H54 (cell line): ENCODE results near the gene NRF1.

Experiments
- DNase-seq: peaks from one replicate; pipeline ENCODE4 v3.0.0; 2011; ENCODE audit warnings: low spot score, mixed read lengths; ENCODE audit not compliant: insufficient read length
- FAIRE-seq: peaks from 3 replicates; lab custom pipeline; 2011; peaks lifted over from hg19 to GRCh38; lab: Jason Lieb, UNC
- POLR2A ChIP-seq: IDR thresholded peaks from 2 replicates; pipeline ENCODE4 v1.6.1; 2011; ENCODE audit warnings: low read depth, mild to moderate bottlenecking, low read length

NRF1 gene

GRCh38 chr7:129764247-129765084 lies 152.9 kb downstream of the NRF1 start:
- TF ChIP-seq POLR2A = no peak
- FAIRE-seq = no peak
- DNase-seq = no peak

DNA sequence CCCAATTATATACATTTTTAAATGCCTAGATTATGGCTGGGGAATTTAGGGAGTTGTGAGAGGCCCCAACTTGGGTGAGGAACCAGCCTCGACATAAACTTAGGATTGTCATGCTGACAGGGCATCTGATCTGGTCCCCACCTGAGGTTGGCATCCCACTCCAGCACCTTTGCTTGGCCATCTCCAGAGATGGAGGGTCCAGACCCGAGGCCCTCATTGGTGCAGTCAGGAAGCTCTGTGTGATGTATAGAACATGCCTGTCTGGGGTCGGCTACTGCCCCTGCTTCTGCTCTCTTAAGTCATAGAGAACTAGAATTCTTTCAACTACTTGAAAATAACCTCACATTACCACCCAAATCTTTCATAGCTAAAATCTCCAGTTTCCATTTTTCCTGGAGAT lies 153.8 kb downstream of the NRF1 start:
- no peak for DNase-seq
- no peak for FAIRE-seq
- no peak for TF ChIP-seq POLR2A

GRCh38 chr7:129767120-129768015 lies 155.8 kb downstream of the NRF1 start:
- FAIRE-seq (no peak), DNase-seq (no peak)
- TF ChIP-seq POLR2A = no peak

- no peak for FAIRE-seq
- no peak for TF ChIP-seq POLR2A
- DNase-seq = no peak
Observed at GRCh38 chr7:129768614-129769399, 157.3 kb downstream of the NRF1 start.

- DNase-seq = no peak
- no peak for TF ChIP-seq POLR2A
- no peak for FAIRE-seq
Observed at GRCh38 chr7:129769400-129769774, 157.9 kb downstream of the NRF1 start.

GRCh38 chr7:129769866-129770808 lies 158.6 kb downstream of the NRF1 start:
- FAIRE-seq (no peak), DNase-seq (no peak)
- no peak for TF ChIP-seq POLR2A

DNA sequence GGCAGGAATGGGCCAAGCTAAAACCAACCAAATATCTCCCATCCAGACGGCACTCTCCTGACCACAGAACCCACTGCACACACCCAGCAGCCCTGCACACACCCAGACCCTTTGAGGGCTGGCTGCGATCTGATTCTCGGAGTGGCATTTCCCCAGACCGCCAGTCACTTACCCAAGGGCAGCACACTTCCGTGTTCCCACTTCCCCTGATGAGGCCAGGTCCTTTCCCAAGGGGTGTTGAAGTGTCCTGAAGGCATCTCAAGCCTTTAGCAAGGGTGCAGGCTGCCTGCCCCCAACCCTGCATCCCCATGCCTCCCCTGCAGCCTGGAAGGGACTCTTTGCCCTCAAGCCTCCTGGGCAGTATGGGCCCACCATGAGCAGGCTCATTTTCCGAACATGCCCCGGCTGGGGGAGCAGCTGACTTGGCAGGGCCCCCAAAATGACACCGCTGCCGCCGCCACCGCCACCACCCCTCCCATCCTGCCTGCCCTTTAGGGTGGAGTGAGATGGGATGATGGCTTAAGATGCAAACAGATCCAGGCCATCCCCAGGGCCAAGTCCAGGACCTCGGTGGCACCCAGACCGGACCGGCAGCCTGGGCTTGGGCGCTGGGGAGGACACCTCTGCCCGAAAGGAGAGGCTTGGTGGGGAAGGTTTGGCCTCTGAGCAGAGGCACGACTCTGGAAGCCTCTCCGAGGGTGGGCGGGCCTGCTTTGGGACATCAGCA lies 159.8 kb downstream of the NRF1 start:
- TF ChIP-seq POLR2A = no peak
- DNase-seq = no peak
- no peak for FAIRE-seq

DNA sequence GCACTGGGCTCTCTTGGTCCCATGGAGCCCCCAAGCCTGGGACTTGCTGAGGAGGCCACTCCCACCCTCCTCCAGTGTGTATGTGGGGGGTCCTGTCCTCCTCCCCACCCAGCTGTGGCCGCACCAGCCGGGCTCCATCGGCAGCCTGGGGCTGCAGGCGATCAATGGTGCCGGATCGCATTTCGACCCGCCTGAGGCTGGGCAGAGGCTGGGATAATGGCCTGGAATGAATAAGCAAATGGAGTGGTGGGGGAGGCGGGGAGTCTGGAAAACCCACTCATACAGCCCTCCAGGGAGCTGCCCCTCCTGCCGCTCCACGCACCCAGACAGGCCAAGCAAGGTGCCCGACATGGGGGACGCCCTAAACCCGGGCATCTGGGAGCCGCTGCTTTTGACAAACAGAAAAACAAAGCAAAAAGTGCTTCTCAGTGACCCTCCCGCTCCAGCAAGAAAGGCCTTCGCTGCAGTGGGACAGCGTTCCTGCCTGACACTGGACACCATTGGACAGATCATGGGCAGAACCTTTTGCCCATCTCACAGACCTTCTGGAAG lies 160.5 kb downstream of the NRF1 start:
- no peak for TF ChIP-seq POLR2A
- no peak for FAIRE-seq
- no peak for DNase-seq

- TF ChIP-seq POLR2A = no peak
- FAIRE-seq = no peak
- no peak for DNase-seq
Observed at GRCh38 chr7:129772646-129773280, 161.2 kb downstream of the NRF1 start.

GRCh38 chr7:129773328-129773731 lies 161.8 kb downstream of the NRF1 start:
- no peak for TF ChIP-seq POLR2A
- DNase-seq (no peak), FAIRE-seq (no peak)

DNA sequence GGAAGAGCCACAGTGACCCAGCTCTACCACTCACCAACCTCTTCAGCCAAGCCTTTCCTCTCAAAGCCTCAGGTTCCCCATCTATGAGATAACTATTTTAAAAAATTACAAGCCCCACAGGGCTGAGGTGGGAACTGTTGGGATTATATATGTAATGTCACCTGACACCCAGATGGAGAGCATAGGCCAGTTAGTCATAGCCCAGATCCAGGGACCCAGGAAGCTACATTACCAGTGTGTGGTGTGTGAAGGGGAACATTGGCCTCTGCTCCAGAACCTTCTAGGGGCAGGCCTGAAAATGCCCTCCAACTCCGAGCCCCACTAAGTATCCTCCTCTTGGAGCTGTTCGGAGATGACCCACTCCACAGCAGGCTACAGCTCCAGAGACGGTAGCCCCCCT lies 162.4 kb downstream of the NRF1 start:
- no peak for TF ChIP-seq POLR2A
- no peak for FAIRE-seq
- DNase-seq = no peak
